Thoracic aorta (tissue), 2 donors: Measurements from ENCODE around the gene NDUFAF8. TPM values are rescaled to one million over a fixed set of nuclear protein-coding genes. Genes with fewer than 3 reads are reported as not detected.

Experiments used
- ATAC-seq: fragments of 150-250 bp; one replicate; pipeline ENCODE4 v1.8.0; 2017; ENCODE audit warnings: low read depth; ENCODE audit not compliant: insufficient number of reproducible peaks, low FRiP score
- DNase-seq: peaks from one replicate; pipeline ENCODE4 v3.0.0-alpha.2; 2020; ENCODE audit warnings: low spot score
- H3K27ac ChIP-seq, 2 donors: fragments of 200-600 bp; sonication (generic); 1 replicate in 1 of 2; 2 replicates in 1 of 2; pipeline ENCODE4 v1.5.1; 2016; ENCODE audit warnings: mild to moderate bottlenecking in 2 of 2, moderate library complexity in 2 of 2
- H3K27me3 ChIP-seq: fragments of 200-600 bp; sonication (generic); replicated peaks from 2 replicates; pipeline ENCODE4 v1.6.0; 2016; ENCODE audit warnings: mild to moderate bottlenecking; ENCODE audit not compliant: insufficient read depth
- H3K36me3 ChIP-seq: fragments of 200-600 bp; sonication (generic); one replicate; pipeline ENCODE4 v1.5.1; 2016
- H3K4me1 ChIP-seq, 2 donors: fragments of 200-600 bp; sonication (generic); 1 replicate in 1 of 2; 2 replicates in 1 of 2; pipeline versions ENCODE4 v1.5.1 to v1.6.0; 2016; ENCODE audit warnings: low read depth in 2 of 2, mild to moderate bottlenecking in 1 of 2; ENCODE audit not compliant: control insufficient read depth in 1 of 2
- H3K4me3 ChIP-seq: fragments of 200-600 bp; sonication (generic); 2 replicates; pipeline ENCODE4 v1.5.1; 2016; ENCODE audit warnings: mild to moderate bottlenecking
- H3K9me3 ChIP-seq: fragments of 200-600 bp; sonication (generic); 2 replicates; pipeline ENCODE4 v1.5.1; 2016
- CTCF ChIP-seq: fragments of 200-600 bp; sonication (generic); IDR thresholded peaks from one replicate; pipeline ENCODE4 v1.5.1; 2019; ENCODE audit warnings: antibody characterized with exemption
- total RNA-seq, 2 donors: library from RNA; depleted of rRNA; stranded (reverse); fragments of >200 nt; gene quantifications; one replicate each; pipeline versions ENCODE4 v1.1.0 to v1.2.3, GENCODE V29; 2016

NDUFAF8 gene
- total RNA-seq, 2 donors from 2014 or later = 17.8 to 19.5 TPM

- DNase-seq (no peak), ATAC-seq (no peak)
- no peak overlapping the region for H3K4me3 ChIP-seq
- TF ChIP-seq CTCF = no peak
- peaks cover 29% of the 10 kb centered on the region for H3K36me3 ChIP-seq
- no peaks in the 10 kb centered on the region for H3K9me3 ChIP-seq
- no peak overlapping the region for H3K27ac ChIP-seq
- H3K27me3 ChIP-seq = no peaks in the 10 kb centered on the region
- peaks cover 0 to 26% of the 10 kb centered on the region in 2 donors for H3K4me1 ChIP-seq
Observed at GRCh38 chr17:81256616-81257015, 17.5 kb downstream of the NDUFAF8 start.

- H3K36me3 ChIP-seq = peaks cover 24% of the 10 kb centered on the region
- no peak overlapping the region for H3K4me3 ChIP-seq
- H3K27ac ChIP-seq = no peak overlapping the region
- no peak for DNase-seq
- no peak for ATAC-seq
- H3K27me3 ChIP-seq = no peaks in the 10 kb centered on the region
- no peaks in the 10 kb centered on the region for H3K9me3 ChIP-seq
- H3K4me1 ChIP-seq = peaks cover 0 to 26% of the 10 kb centered on the region in 2 donors
- no peak for TF ChIP-seq CTCF
Observed at GRCh38 chr17:81257533-81257932, 18.4 kb downstream of the NDUFAF8 start.

DNA sequence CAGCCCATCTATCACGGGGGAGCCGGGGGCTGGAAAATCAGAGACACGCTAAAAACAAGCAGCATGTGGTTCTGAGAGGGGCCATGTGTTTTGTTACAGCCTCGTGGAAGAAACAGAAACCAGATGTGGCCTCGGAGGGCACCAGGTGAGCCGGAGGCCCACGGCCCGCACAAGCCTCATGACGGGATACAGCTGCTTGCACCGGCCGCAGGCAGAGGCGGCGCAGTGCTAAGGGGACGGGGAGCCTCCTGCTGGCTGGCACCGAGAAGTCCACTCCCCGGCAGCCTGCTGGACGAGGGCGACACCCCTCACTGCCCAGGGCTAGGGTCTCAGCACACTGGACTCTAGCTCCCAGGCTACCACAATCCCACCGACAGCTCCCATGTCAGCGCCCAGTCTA, 19.2 kb downstream of the NDUFAF8 start:
- Histone ChIP-seq H3K27ac (no peak overlapping the region), H3K9me3 (no peaks in the 10 kb centered on the region), H3K36me3 (peaks cover 23% of the 10 kb centered on the region), H3K4me3 (no peak overlapping the region), H3K4me1 (peaks cover 0 to 22% of the 10 kb centered on the region in 2 donors), H3K27me3 (no peaks in the 10 kb centered on the region)
- no peak for TF ChIP-seq CTCF
- ATAC-seq (no peak), DNase-seq (no peak)

DNA sequence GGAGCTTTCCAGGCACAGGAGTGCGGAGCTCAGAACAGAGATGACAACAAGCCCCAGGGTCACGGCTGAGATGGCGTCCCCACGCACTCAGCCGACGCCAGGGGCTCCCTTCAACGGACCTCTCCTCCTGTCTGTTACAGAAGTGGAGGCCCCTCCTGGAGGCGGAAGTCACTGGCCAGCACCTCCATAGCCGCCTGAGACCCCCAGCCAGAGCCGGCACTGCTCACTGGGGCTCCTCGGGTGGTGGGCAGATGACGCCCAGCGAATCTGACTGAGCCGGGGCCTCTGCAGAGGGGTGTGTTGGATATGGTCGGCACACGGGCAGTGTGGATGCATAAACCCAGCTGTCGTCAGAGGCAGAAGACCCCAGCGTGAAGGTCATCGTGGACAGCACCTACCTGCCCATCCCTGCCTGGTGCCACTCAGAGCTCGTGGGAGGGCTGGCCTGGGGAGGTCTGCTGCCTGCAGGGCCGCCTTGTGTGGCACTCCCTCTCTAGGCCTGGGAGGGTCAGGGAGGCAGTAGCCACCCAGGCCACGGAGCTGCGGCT, 20.0 kb downstream of the NDUFAF8 start:
- Histone ChIP-seq H3K4me3 (no peak overlapping the region), H3K27ac (no peak overlapping the region), H3K27me3 (no peaks in the 10 kb centered on the region), H3K36me3 (peaks cover 32% of the 10 kb centered on the region), H3K4me1 (peaks cover 0 to 22% of the 10 kb centered on the region in 2 donors), H3K9me3 (no peaks in the 10 kb centered on the region)
- no peak for TF ChIP-seq CTCF
- DNase-seq = no peak
- no peak for ATAC-seq

DNA sequence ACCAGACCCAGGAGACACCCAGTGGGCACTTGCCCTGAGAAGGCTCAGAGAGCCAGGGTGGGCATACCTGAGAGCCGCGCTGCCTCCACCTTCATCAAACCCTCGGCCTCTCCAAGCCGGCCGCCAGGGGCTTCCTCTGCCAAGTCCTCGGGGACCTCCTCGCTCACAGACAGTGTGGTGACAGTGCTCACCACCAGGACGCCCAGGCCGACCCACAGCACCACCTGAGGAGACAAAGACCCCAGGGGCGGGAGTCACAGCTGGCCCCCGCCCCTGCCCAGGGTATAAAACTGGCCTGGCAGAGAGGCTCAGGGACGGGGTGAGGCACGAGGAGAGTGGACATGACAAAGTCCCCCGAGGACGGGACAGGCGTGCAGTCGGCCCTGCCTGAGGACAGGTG, 21.1 kb downstream of the NDUFAF8 start:
- Histone ChIP-seq H3K27me3 (no peaks in the 10 kb centered on the region), H3K4me1 (peaks cover 0 to 13% of the 10 kb centered on the region in 2 donors), H3K27ac (no peak overlapping the region), H3K9me3 (no peaks in the 10 kb centered on the region), H3K4me3 (no peak overlapping the region), H3K36me3 (peaks cover 34% of the 10 kb centered on the region)
- ATAC-seq = no peak
- no peak for DNase-seq
- TF ChIP-seq CTCF = no peak
